Posterior vena cava (tissue), 2 donors: ENCODE data around the gene KIF3C. TPM values are rescaled to one million over a fixed set of nuclear protein-coding genes. Genes with fewer than 3 reads are reported as not detected.

Experiments used
- DNase-seq: peaks from one replicate; pipeline ENCODE4 v3.0.0-alpha.2; 2020; ENCODE audit warnings: low spot score
- intact Hi-C, 2 donors: fragments of 100-400 bp; cut with DNase I; formaldehyde crosslinking; loops; one replicate each; pipeline versions ENCODE4 v1.14.1 to v1.14.2; 2022 to 2023
- total RNA-seq, 2 donors: library from RNA; stranded (reverse); fragmentation: NEBNext Ultra II Directional; extraction: Animal tissue kit (Norgen Biotek cat#: 25700); gene quantifications; one replicate each; pipeline ENCODE4 v1.2.1, GENCODE V29; 2021
- donor health status: DM: yes; HTN: yes; CAD: no.
- donor health status: DM: yes; HTN: yes; CAD: no.

KIF3C gene
- total RNA-seq, 2 donors from 2014 or later = 3.9 to 10.9 TPM

DNA sequence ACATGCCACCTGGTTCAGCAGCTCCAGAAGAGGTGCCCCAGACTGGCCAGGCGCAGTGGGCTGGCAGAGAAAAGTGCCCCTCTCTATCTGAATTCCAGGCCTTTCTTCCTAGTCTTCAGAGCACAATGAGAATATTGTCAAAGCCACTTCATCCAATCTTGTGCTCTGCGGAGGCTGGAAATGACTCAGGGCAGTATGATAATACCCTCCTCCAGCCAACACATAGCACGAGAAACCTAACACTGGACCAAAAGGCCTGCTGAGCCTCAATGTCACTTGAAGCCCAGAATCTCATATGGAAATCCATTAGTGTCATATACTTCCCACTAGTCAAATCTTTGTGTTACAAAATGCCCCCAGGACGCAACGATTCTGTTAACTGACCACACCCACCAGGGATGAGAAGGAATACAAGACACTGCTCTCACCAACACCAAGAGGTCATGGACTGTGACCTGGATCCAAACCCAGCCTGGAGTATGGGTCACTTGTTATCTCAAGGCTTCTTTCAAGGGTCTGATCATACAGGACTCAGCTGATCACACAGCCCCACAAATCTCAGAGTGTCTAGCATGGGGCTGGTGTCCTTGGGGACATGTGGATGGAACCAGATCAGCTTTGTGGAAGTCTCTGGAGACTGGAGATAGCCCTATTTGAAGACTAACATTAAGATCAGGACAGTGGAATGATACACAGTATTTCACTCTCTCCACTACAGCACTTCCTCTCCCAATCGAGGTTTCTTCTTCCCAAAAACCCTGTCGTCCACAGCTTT lies 10.1 kb downstream of the KIF3C start:
- intact Hi-C loops = loop anchor here in 1 of 2 donors (5.0 kb wide), 1 partner anchor 795 kb away; no protein-coding TSS in a partner anchor
- peak; percentile 18 for DNase-seq

DNA sequence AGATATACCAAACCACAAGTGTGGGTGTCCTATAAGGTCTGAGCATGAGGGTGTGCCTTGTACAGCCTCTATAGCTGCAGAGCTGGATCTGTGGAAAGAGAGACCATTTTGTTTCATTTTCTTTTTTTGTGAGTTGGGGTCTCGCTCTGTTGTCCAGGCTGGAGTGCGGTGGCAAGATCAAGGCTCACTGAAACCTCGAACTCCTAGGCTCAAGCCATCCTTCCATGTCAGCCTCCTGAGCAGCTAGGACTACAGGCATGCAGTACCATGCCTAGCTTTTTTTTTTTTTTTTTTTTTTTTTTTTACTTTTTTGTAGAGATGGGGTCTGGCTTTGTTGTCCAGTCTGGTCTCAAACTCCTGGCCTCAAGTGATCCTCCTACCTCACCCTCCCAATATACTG lies 10.7 kb downstream of the KIF3C start:
- intact Hi-C loops = loop anchor here in 1 of 2 donors (5.0 kb wide), 1 partner anchor 794 kb away; no protein-coding TSS in a partner anchor
- no peak for DNase-seq

DNA sequence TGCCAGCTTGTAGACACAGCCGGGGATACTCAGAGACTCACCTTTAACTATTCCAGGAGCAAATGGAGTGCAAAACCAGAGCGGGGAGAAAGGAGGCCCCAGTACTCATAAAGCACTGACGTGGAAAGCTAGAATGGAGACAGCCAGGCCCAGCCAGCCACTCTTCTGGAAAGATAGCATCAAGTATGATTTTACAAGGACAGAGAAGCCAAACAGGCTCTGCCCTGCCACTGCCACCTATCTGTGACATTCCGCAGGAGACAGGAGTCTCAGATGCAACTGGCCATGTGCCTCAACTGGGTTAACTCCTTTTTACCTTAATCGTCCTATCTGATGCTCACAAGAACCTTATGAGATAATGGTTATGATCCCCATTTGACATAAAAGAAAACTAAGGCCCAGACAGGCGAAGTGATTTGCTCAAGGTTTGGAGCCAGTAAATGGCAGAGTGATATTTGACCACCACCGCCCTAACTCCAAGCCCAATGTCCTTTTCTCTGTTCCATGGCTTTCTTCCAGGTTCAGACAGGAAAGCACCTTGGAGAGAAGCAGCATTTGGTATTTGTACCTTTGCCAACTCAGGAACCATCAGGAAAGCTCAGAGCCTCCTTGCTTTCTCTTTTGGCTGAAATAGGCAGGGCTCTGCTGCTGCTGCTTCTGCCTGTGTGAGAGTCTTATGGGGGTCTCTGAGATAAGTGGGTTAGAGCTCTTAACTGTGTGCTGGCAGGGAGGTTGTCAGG lies 15.6 kb downstream of the KIF3C start:
- intact Hi-C loops = no loop called here
- DNase-seq = peak; percentile 26

DNA sequence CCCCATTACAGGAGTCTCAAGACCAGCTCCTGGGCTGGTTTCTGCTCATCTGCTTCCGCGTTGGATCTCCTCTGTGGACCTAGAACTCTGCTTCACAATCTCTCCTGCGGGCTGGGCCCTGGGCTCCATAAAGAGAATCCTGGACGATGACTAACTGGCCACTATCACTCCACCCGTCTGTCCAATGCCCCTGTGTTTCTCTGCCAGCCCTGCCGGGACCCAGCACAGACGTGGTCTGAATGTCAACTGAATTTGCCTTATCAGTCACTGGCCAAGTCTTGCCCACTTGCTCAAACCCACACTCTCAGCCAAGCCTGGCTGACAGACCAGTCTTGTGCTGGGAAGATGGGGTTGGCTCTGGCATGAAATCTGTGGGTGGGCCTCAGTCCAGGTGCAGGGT lies 17.4 kb downstream of the KIF3C start:
- peak; percentile 47 for DNase-seq
- intact Hi-C loops = no loop called here

DNA sequence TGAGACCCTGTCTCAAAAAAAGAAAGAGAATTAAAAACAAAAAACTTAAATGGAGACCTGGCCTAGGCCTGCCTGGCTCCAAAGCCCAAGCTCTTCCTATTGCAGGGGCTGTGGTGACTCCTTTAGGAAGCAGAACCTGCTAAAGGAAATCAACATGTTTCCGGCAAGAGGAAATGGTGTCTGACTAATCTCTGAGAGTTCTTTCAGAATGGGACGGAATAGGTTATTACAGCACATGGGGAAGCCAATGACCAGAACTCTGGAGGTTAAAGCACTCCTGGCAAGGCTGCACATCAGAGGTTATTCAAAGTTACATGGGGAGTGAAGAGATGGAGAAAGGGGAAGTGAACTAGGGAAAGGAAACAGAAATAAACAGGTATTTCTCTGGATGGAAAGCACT lies 21.4 kb downstream of the KIF3C start:
- DNase-seq = no peak
- intact Hi-C loops = no loop called here

DNA sequence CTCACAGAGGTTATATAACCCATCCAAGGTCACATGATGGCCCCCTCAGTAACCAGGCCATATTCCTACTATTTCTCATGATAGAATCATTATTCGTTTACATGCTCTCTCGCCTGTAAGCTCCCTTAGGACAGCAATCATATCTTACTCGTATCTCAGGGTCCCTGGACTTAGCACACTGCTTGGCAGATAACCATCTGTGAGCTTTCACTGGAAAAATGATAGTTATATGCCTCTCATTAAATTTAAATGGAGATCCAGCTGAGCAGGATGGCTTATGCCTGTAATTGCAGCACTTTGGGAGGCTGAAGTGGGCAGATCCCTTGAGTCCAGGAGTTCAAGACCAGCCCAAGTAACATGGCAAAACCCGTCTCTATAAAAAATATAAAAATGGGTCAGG lies 21.9 kb downstream of the KIF3C start:
- intact Hi-C loops = no loop called here
- no peak for DNase-seq

DNA sequence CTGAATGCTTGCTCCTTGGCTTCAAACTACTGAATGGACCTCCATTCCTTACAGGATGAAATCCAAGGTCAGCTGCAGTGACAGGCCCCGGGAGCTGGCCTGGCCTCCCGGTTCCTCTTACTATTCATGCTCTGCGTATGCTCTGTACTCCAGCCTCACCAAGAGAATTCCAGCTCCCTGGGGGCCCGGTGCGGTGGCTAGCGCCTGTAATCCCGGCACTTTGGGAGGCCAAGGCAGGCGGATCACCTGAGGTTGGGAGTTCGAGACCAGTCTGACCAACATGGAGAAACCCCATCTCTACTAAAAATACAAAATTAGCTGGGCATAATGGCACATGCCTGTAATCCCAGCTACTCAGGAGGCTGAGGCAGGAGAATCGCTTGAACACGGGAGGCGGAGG lies 23.7 kb downstream of the KIF3C start:
- peak; percentile 59 for DNase-seq
- intact Hi-C loops = loop anchor here (10.0 kb wide), 1 partner anchor 186 kb away; no protein-coding TSS in a partner anchor

DNA sequence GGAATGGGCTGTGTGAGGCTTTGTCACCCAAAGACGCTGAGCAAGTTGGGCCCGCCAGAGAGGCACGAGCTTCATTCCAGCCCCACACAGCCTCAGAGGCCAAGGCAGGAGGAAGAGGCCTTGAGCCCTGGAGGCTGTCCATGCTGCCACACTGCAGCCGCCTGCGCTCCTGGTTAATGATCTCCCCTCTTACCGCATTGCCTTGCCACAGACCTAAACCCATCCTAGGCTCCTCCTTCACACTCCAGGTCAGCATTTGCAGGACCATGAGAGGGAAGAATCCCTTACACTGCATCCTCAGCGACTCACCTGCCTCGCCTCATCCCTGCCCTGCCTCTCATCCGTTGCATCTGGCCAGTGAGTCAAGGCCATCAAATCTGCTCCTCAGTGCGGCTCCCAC lies 24.6 kb downstream of the KIF3C start:
- intact Hi-C loops = loop anchor here (10.0 kb wide), 1 partner anchor 187 kb away; no protein-coding TSS in a partner anchor
- DNase-seq = peak; percentile 40

DNA sequence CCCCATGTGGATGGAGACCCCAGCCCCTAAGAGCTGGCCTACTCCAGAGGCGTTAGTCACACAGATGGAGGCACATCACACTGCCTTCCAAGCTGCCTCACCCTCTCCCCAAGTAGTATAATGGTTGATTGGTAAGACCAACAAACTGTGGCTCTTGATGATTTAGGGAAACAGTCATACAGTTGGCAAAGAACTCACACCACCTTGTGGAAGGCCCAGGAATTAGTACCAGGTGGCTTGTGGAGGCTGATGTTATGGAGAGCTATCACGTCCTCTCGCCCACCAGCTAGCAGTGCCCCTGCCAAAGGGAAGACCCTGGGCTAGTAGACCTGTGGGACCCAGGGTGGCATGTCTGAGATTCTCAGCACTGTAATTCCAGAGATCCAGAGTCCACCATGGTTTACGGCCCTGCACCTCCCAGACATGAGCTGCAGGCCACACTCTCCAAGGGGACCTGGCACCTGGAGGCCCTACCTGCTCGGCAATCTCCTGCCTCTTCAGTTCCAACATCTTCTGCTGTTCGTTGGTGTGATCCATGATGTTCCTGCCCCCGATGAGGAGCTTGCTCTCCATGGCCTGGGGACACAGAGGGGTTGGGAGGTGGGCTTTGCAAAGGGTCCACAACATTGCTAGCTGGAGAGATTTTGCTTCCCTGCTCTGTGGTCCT lies 26.3 kb downstream of the KIF3C start:
- intact Hi-C loops = loop anchor here (10.0 kb wide), 1 partner anchor 189 kb away; no protein-coding TSS in a partner anchor
- peak; percentile 50 for DNase-seq

DNA sequence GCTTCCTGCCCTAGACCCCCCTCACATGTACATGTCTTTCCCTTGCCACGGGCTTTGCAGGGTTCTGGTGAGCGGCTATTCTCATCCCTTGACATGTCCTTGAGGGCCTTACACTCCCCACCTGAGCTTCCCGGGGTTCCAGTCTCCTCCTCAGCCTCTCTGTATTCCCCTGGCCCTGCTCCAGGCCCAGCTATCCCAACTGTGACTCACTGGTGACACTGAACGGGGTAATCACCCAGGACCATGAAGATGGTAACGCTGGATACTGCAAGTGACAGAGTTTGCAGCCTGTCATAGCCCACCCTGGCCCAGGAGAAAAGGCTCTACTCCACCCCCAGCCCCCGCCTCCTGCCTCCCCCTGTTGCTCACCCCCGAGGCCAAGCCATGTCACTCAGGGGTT lies 27.3 kb downstream of the KIF3C start:
- DNase-seq = peak; percentile 61
- intact Hi-C loops = loop anchor here (10.0 kb wide), 1 partner anchor 190 kb away; no protein-coding TSS in a partner anchor

DNA sequence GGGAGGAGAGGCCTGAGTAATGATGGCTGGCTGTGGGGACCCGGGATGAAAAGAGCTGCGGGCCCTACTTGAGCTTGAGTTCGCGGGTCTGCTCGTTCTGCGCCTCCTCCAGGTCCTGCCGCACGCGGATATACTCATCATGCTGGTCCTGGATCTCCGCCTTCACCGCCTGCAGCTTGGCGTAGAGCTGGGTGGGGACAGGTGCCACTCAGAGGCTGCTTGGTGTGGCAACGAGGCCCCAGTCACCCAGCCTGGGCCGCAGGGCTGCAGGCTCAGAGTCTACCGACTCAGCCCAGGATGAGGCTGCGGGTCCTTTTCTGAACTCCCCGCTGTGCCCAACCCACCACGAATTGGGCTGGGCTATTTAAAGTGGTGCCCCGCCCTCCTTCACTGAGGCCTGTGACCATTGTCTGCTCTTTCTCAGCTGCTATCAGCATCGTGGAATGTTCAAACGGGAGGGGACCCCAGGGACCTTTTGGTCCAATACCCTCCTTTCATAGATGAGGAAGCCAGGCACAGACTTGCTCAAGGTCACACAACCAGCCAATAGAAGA lies 28.0 kb downstream of the KIF3C start:
- DNase-seq = peak; percentile 60
- intact Hi-C loops = loop anchor here (10.0 kb wide), 1 partner anchor 191 kb away; no protein-coding TSS in a partner anchor

DNA sequence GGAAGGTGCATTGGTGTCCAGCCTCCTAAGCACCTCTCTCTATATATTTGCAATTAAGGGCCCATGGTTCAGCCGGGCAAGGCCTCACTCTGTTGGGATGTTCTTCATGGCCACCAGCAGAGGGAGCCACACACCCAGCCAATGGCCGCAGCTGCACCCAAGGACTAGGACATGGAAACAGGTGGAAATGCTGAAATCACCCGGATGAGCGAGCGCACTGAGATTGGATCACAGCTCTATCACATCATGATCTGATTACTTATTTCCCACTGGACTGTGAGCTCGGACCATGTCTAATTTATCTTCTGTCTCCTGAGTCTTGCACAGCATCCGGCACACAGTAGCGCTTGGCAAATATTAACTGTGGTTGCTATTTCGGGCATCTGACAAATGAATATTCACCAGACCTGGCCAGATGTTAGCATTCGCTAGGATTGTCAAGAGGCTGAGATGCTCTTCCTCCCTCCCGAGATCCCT lies 31.2 kb downstream of the KIF3C start:
- intact Hi-C loops = loop anchor here (10.0 kb wide), 1 partner anchor 194 kb away; no protein-coding TSS in a partner anchor
- DNase-seq = peak; percentile 94

DNA sequence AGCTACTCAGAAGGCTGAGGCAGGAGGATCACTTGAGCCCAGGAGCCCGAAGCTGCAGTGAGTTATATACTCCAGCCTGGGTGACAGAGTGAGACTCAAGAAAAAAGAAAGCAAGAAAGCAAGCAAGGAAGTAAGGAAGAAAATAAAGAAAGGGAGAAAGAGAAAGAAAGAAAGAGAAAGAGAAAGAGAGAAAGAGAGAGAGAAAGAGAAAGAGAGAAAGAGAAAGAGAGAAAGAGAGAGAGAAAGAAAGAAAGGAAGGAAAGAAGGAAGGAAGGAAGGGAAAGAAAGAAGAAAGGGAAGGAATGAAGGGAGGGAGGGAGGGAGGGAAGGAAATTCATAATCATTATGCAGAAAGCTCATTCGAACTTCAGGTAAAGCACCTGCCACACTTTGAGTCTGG lies 33.9 kb downstream of the KIF3C start:
- intact Hi-C loops = no loop called here
- no peak for DNase-seq

DNA sequence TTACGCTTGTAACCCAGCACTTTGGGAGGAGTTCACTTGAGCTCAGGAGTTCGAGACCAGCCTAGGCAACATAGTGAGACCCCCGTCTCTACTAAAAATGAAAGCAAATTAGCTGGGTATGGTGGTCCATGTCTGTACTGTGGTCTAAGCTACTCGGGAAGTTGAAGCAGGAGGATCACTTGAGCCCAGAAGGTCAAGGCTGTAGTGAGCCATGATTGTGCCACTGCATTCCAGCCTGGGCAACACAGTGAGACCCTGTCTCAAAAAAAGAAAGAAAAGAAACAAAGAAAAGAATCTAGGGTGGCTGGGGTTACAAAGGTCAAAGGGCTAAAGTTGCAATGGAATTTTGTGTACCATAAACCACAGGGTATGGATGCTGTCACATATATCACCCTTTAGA lies 41.3 kb downstream of the KIF3C start:
- DNase-seq = no peak
- intact Hi-C loops = no loop called here

DNA sequence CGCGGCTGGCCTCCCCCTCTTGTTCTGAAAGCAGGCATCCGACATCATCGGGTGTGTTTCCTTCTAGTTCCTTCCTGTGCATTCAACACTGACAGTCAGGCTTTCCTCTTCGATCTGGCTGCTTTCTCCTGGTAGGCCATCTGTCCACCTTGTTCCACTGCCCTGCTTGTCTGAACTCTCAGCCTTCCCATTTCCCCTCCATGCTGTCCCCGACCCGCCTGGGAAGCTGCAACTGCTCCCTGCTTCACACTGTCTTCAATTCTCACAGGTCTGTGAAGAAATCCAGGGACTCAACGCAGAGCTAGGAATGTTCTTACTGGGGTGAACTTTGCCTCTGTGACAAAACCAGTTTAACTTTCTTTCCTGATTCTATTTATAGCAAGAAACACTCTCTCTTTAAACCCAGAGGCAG lies 43.0 kb downstream of the KIF3C start:
- intact Hi-C loops = no loop called here
- peak; percentile 64 for DNase-seq

DNA sequence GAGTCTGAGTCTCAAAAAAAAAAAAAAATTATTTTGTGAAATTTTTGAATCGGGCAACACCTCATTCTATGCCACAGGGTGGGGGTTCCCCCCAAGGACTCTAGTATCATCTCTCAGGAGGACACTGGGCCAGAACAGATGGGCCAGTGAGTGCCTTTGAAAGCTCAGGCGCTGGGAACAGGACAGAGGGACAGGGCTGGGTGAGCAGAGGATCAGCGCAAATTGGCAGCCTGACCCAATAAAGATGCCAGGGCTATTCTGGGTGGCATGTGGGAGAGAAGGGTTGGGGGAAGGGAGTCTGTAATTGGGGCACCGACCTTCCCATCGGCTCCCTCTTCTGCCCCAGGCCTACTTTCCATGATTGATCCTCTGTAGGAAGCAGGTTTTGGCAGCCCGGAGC lies 44.0 kb downstream of the KIF3C start:
- peak; percentile 47 for DNase-seq
- intact Hi-C loops = no loop called here

DNA sequence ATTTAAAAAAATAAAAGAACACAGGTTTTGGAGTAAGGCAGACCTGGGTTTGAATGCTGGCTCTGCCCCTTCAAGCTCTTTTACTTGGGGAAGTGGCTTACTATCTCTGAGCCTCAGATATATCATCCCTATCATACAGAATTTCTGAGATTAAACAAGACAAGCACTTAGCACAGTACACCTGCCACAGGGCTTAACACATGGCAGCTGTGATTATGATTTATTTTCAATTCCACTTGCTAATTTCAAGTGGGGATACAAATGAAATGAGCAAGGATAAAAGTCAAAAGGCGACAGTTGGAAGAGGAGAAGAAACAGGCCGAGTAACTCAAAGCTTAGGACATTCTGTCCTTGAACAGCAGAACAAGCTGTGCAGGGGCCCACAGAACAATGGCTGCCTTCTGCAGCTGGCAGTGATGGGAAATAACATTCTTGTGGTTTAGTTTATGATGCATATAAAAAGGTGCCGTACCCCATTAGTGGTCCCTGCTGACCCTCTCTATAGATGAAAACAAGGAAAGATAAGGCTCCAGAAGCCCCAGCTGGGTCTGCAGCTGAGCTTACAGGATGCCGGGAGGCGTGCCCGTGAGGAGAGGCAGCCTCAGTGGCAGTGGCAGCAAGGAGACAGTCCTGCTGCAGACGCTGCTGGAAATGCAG lies 45.3 kb downstream of the KIF3C start:
- DNase-seq = no peak
- intact Hi-C loops = no loop called here

DNA sequence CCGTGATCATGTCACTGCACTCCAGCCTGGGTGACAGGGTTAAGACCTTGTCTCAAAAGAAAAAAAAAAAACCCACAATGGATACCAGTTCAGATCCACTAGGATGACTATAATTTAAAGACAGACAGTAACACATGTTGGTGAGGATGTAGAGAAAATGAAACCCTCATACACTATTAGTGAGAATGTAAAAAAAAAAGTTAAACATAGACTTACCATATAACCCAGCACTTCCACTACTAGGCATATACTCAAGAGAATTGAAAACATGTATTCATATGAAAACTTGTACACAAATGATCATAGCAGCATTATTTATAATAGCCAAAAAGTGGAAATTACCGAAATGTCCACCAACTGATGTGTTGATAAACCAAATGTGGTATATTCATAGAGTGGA lies 48.7 kb downstream of the KIF3C start:
- intact Hi-C loops = no loop called here
- no peak for DNase-seq
